ENCODE measurements around the gene UGT3A1.

DNA sequence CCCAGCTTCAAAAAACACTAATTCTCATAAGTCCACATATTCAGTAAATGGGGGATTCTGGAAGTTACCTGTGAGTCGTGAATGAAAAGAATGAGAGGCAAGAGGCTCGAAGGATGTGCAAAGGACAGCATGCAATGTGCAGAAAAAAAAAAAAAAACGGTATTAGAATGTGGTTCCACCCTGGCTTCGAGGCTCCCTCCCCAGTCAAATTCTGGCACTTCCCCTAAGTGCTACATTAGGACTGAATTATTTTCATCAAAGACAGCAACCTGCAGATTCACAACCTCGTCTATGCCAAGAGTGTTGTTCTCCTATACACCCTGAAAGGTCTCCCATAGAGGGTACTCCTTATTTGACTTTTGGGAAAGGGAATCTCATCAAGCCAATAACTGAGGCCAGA is 69.3 kb downstream of the UGT3A1 start:
- TF ChIP-seq POLR2A (IDR thresholded peaks at IDR 0.05; ENCODE audit: low read depth, low read length): no peak
- TF ChIP-seq SPI1 (IDR thresholded peaks at IDR 0.05; ENCODE audit: low read depth, low read length): no peak
- TF ChIP-seq POLR2AphosphoS5 (IDR thresholded peaks at IDR 0.05; ENCODE audit: low read depth, low read length): no peak
